WERI-Rb-1 (cell line): ENCODE results near the gene GSTCD.

ENCODE experiments used
- DNase-seq: peaks from one replicate; pipeline ENCODE4 v3.0.0-alpha.2; 2020
- H3K27ac ChIP-seq: fragments of 250-450 bp; sonication (Bioruptor Pico); 2 replicates; pipeline ENCODE4 v1.5.1; 2020; ENCODE audit warnings: mild to moderate bottlenecking, moderate library complexity
- H3K27me3 ChIP-seq: fragments of 250-450 bp; sonication (Bioruptor Pico); 2 replicates; pipeline ENCODE4 v1.5.1; 2021; ENCODE audit warnings: mild to moderate bottlenecking, low read depth, moderate library complexity; ENCODE audit not compliant: insufficient read depth, severe bottlenecking
- H3K36me3 ChIP-seq: fragments of 250-450 bp; sonication (Bioruptor Pico); 2 replicates; pipeline ENCODE4 v1.5.1; 2020; ENCODE audit warnings: mild to moderate bottlenecking, moderate library complexity
- H3K4me3 ChIP-seq: 2 replicates; pipeline ENCODE4 v1.5.1; 2011; ENCODE audit warnings: low read depth, mild to moderate bottlenecking, control low read depth, low read length
- H3K9me3 ChIP-seq: fragments of 250-450 bp; sonication (Bioruptor Pico); 2 replicates; pipeline ENCODE4 v1.5.1; 2021; ENCODE audit warnings: mild to moderate bottlenecking, moderate library complexity; ENCODE audit not compliant: severe bottlenecking
- TF ChIP-seq, protein P1 (sequence below): IDR thresholded peaks from 2 replicates; pipeline ENCODE4 v1.5.1; 2011; ENCODE audit warnings: low read depth, mild to moderate bottlenecking, control low read depth, inconsistent platforms, low read length

Gene GSTCD

DNA sequence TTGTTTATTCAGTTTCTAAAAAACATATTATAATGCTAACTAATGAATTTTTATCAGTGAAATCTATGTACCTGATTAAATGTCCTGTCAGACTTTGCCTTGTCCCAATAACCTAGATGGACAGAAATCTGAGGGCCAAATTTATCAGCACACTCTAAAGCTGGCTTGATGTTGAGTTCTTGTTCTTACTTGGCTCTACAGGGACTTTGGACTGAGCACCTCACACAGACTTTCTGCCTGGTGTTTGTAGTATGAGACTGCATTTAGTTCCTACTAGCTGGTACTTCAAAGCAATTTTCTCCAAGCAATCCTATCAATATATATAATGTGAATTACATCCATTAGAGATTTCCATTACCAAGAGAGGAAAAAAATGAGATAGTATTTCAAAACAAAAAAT lies 37.9 kb upstream of the GSTCD start:
- Histone ChIP-seq H3K4me3 (no peak overlapping the region), H3K27ac (no peak overlapping the region)

DNA sequence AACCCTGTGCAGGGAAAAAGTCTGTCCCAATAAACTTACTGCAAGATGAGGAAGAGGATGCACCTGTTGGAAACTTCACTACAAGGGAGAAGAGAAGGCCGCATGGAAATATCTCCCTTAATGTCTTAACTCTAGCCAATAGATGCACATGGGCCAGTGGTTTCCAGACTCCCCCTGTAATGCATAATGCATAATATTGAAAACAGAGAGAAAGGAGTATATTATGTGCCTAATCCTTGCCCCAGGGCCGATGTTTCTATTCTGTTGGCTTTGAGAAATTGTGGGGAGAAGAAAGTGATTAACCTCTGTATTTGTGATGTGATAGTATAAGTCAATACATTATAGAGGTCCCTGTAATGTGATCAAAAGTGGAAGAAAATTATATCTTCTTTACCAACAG lies 37.3 kb upstream of the GSTCD start:
- Histone ChIP-seq H3K9me3 (no peaks in the 10 kb centered on the region), H3K36me3 (no peaks in the 10 kb centered on the region), H3K27me3 (no peaks in the 10 kb centered on the region), H3K27ac (no peak overlapping the region), H3K4me3 (no peak overlapping the region)
- TF ChIP-seq, protein P1, sequence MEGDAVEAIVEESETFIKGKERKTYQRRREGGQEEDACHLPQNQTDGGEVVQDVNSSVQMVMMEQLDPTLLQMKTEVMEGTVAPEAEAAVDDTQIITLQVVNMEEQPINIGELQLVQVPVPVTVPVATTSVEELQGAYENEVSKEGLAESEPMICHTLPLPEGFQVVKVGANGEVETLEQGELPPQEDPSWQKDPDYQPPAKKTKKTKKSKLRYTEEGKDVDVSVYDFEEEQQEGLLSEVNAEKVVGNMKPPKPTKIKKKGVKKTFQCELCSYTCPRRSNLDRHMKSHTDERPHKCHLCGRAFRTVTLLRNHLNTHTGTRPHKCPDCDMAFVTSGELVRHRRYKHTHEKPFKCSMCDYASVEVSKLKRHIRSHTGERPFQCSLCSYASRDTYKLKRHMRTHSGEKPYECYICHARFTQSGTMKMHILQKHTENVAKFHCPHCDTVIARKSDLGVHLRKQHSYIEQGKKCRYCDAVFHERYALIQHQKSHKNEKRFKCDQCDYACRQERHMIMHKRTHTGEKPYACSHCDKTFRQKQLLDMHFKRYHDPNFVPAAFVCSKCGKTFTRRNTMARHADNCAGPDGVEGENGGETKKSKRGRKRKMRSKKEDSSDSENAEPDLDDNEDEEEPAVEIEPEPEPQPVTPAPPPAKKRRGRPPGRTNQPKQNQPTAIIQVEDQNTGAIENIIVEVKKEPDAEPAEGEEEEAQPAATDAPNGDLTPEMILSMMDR = no peak
- no peak for DNase-seq

More for the DNA sequence above, 37.9 kb upstream of the GSTCD start:
- TF ChIP-seq, protein P1 = no peak
- Histone ChIP-seq H3K9me3 (no peaks in the 10 kb centered on the region), H3K27me3 (no peaks in the 10 kb centered on the region), H3K36me3 (no peaks in the 10 kb centered on the region)
- DNase-seq = no peak

GRCh38 chr4:105674011-105674410 lies 34.6 kb upstream of the GSTCD start:
- DNase-seq = no peak
- H3K9me3 ChIP-seq = no peaks in the 10 kb centered on the region
- no peaks in the 10 kb centered on the region for H3K27me3 ChIP-seq
- TF ChIP-seq, protein P1 = no peak
- H3K36me3 ChIP-seq = no peaks in the 10 kb centered on the region
- no peak overlapping the region for H3K27ac ChIP-seq
- no peak overlapping the region for H3K4me3 ChIP-seq

GRCh38 chr4:105677709-105678108 lies 30.9 kb upstream of the GSTCD start:
- peaks cover 11% of the 10 kb centered on the region for H3K36me3 ChIP-seq
- H3K27me3 ChIP-seq = no peaks in the 10 kb centered on the region
- H3K27ac ChIP-seq = no peak overlapping the region
- no peak for DNase-seq
- no peak overlapping the region for H3K4me3 ChIP-seq
- TF ChIP-seq, protein P1 = no peak
- H3K9me3 ChIP-seq = no peaks in the 10 kb centered on the region

DNA sequence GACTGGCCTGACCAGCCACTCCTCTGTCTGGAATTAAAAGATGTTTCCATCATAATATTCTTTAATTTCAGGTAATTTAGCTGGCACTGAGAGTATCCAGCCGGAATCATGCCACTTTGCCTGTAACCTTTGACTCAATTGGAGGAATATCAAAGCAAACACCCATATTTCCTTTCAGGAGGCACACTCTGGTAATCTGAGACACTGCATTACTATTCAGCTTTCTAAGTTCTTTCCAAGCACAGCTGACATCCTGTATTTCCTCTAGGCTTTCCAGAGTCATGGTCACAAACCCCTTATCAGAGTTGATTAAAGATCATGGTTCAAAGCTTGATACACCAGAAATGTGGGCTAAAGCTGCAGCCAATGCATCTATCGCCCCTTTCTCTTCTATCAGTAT lies 29.4 kb upstream of the GSTCD start:
- peaks cover 14% of the 10 kb centered on the region for H3K36me3 ChIP-seq
- TF ChIP-seq, protein P1 = no peak
- H3K9me3 ChIP-seq = no peaks in the 10 kb centered on the region
- no peaks in the 10 kb centered on the region for H3K27me3 ChIP-seq
- DNase-seq = no peak
- no peak overlapping the region for H3K4me3 ChIP-seq
- no peak overlapping the region for H3K27ac ChIP-seq

GRCh38 chr4:105683038-105683437 lies 25.5 kb upstream of the GSTCD start:
- Histone ChIP-seq H3K36me3 (peaks cover 21% of the 10 kb centered on the region), H3K4me3 (no peak overlapping the region), H3K27ac (no peak overlapping the region), H3K9me3 (no peaks in the 10 kb centered on the region), H3K27me3 (no peaks in the 10 kb centered on the region)
- DNase-seq = no peak
- TF ChIP-seq, protein P1 = no peak
